Measurements from ENCODE around the gene SGCB.

GRCh38 chr4:51995647-51996220 lies 42.4 kb downstream of the SGCB start:
- TF ChIP-seq, protein P1, sequence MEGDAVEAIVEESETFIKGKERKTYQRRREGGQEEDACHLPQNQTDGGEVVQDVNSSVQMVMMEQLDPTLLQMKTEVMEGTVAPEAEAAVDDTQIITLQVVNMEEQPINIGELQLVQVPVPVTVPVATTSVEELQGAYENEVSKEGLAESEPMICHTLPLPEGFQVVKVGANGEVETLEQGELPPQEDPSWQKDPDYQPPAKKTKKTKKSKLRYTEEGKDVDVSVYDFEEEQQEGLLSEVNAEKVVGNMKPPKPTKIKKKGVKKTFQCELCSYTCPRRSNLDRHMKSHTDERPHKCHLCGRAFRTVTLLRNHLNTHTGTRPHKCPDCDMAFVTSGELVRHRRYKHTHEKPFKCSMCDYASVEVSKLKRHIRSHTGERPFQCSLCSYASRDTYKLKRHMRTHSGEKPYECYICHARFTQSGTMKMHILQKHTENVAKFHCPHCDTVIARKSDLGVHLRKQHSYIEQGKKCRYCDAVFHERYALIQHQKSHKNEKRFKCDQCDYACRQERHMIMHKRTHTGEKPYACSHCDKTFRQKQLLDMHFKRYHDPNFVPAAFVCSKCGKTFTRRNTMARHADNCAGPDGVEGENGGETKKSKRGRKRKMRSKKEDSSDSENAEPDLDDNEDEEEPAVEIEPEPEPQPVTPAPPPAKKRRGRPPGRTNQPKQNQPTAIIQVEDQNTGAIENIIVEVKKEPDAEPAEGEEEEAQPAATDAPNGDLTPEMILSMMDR (IDR thresholded peaks at IDR 0.05; ENCODE audit: poor library complexity): no peak
- TF ChIP-seq EZH2 (IDR thresholded peaks at IDR 0.05; ENCODE audit: borderline replicate concordance) (no peak), EZH2phosphoT487 (IDR thresholded peaks at IDR 0.05; ENCODE audit: low read depth, severe bottlenecking, unreplicated experiment) (no peak)

Measured in hepatocyte (in vitro differentiated cells).